ENCODE measurements around the gene CD1E.
"Not testable (repeated sequence)": the region's sequence is repeated elsewhere in the genome, so short reads cannot be mapped to it uniquely, and the experiment has no call there.

The CD1E gene

GRCh38 chr1:158334526-158335212 is 19.0 kb upstream of the CD1E start:
- ChIA-PET POLR2A (no interaction called here), CTCF (no interaction called here)
- no peaks in the 10 kb centered on the region for H3K36me3 ChIP-seq (ENCODE audit: control insufficient read depth in 2 of 2, insufficient read depth in 1 of 2, low read length in 2 of 2)
- H3K4me1 ChIP-seq (ENCODE audit: control insufficient read depth, insufficient read depth, low read length) = no peaks in the 10 kb centered on the region
- no peaks in the 10 kb centered on the region for H3K9me3 ChIP-seq (ENCODE audit: control insufficient read depth, insufficient read depth, low read depth, low read length)
- H3K4me3 ChIP-seq (ENCODE audit: low read depth, low read length) = no peak overlapping the region
- no peak overlapping the region for H3K27ac ChIP-seq (ENCODE audit: extremely low read depth, low read depth, low read length)
- no peak for TF ChIP-seq OSR2 (tag by site-specific recombination; IDR thresholded peaks at IDR 0.05)
- no peak for TF ChIP-seq ZNF530 (tag by site-specific recombination; IDR thresholded peaks at IDR 0.05; ENCODE audit: low read depth)

- no peak for TF ChIP-seq ZNF280D (tag by site-specific recombination; IDR thresholded peaks at IDR 0.05)
- TF ChIP-seq ZBTB7A (tag by site-specific recombination; IDR thresholded peaks at IDR 0.05; ENCODE audit: low read depth) = no peak
- no peak for TF ChIP-seq ZNF596 (tag by site-specific recombination; IDR thresholded peaks at IDR 0.05)
- TF ChIP-seq INSM2 (tag by site-specific recombination; IDR thresholded peaks at IDR 0.05) = no peak
- TF ChIP-seq SCRT2 (tag by site-specific recombination; IDR thresholded peaks at IDR 0.05) = no peak
- TF ChIP-seq ZBTB48 (tag by site-specific recombination; IDR thresholded peaks at IDR 0.05) = no peak
- TF ChIP-seq ZNF266 (tag by site-specific recombination; IDR thresholded peaks at IDR 0.05; ENCODE audit: low read depth) = no peak
- TF ChIP-seq ZNF223 (tag by site-specific recombination; IDR thresholded peaks at IDR 0.05) = no peak
- no peak for TF ChIP-seq ZNF548 (tag by site-specific recombination; IDR thresholded peaks at IDR 0.05)
- TF ChIP-seq YY1 (tag by site-specific recombination; IDR thresholded peaks at IDR 0.05) = no peak
- TF ChIP-seq ZNF416 (tag by site-specific recombination; IDR thresholded peaks at IDR 0.05) = no peak
- no peak for TF ChIP-seq ZNF175 (tag by site-specific recombination; IDR thresholded peaks at IDR 0.05)
- no peak for TF ChIP-seq ZEB2 (tag by site-specific recombination; IDR thresholded peaks at IDR 0.05)
- no peak for TF ChIP-seq ZNF214 (tag by site-specific recombination; IDR thresholded peaks at IDR 0.05; ENCODE audit: borderline replicate concordance)
- no peak for TF ChIP-seq ZNF792 (tag by site-specific recombination; IDR thresholded peaks at IDR 0.05)
- TF ChIP-seq ZNF184 (tag by site-specific recombination; IDR thresholded peaks at IDR 0.05) = no peak
- no peak for TF ChIP-seq ZNF513 (tag by site-specific recombination; IDR thresholded peaks at IDR 0.05)
- TF ChIP-seq WT1 (tag by site-specific recombination; IDR thresholded peaks at IDR 0.05) = no peak
- no peaks in the 10 kb centered on the region for H3K4me1 ChIP-seq (ENCODE audit: control insufficient read depth, insufficient read depth, low read length)
- H3K9me3 ChIP-seq (ENCODE audit: control insufficient read depth, insufficient read depth, low read depth, low read length) = no peaks in the 10 kb centered on the region
- ChIA-PET CTCF (interaction anchor here (0.6 kb wide), 1 partner anchor 157 kb away, joined by 3 read pairs; no protein-coding TSS in a partner anchor), POLR2A (no interaction called here)
- no peak overlapping the region for H3K4me3 ChIP-seq (ENCODE audit: low read depth, low read length)
- H3K27ac ChIP-seq (ENCODE audit: extremely low read depth, low read depth, low read length) = no peak overlapping the region
- no peaks in the 10 kb centered on the region for H3K36me3 ChIP-seq (ENCODE audit: control insufficient read depth in 2 of 2, insufficient read depth in 1 of 2, low read length in 2 of 2)
Measured at GRCh38 chr1:158335213-158335532, 18.5 kb upstream of the CD1E start.

GRCh38 chr1:158336413-158336812 is 17.3 kb upstream of the CD1E start:
- CTCF ChIA-PET; H3K4me3 ChIP-seq (ENCODE audit: low read depth, low read length); POLR2A ChIA-PET; H3K4me1 ChIP-seq (ENCODE audit: control insufficient read depth, insufficient read depth, low read length); H3K36me3 ChIP-seq (ENCODE audit: control insufficient read depth in 2 of 2, insufficient read depth in 1 of 2, low read length in 2 of 2); H3K9me3 ChIP-seq (ENCODE audit: control insufficient read depth, insufficient read depth, low read depth, low read length); H3K27ac ChIP-seq (ENCODE audit: extremely low read depth, low read depth, low read length): not testable (repeated sequence)

- H3K4me3 ChIP-seq (ENCODE audit: low read depth, low read length); H3K27ac ChIP-seq (ENCODE audit: extremely low read depth, low read depth, low read length); CTCF ChIA-PET; H3K36me3 ChIP-seq (ENCODE audit: control insufficient read depth in 2 of 2, insufficient read depth in 1 of 2, low read length in 2 of 2); POLR2A ChIA-PET; H3K9me3 ChIP-seq (ENCODE audit: control insufficient read depth, insufficient read depth, low read depth, low read length); H3K4me1 ChIP-seq (ENCODE audit: control insufficient read depth, insufficient read depth, low read length): not testable (repeated sequence)
Measured at GRCh38 chr1:158348946-158349345, 4.7 kb upstream of the CD1E start.
